ENCODE results near the gene ERMP1. TPM values are rescaled to one million over a fixed set of nuclear protein-coding genes. Genes with fewer than 3 reads are reported as not detected.
A peak's percentile ranks its signal among the peaks of the same experiment; 100 is the strongest.
"Not testable (repeated sequence)": the region's sequence is repeated elsewhere in the genome, so short reads cannot be mapped to it uniquely, and the experiment has no call there.

ERMP1 gene
- total RNA-seq, 1 experiment from 2014 or later: 35.2 TPM

DNA sequence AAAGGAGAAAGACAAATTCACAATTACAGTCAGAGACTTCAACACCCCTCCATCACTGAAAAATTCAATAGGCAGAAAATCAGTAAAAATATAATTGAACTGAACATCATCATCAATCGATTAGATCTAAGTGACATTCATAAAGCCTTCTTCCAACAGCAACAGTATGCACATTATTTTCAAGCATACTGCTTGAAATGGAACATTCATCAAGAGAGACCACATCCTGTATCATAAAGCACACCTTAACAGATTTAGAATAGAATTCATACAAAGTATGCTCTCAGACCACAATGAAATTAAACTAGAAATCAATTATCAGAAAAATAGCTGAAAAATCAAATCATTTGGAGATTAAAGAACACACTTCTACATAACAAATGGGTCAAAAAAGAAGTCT lies 39.1 kb downstream of the ERMP1 start:
- no peak for DNase-seq (ENCODE audit: low read depth, low spot score)
- in situ Hi-C loops (cut with HindIII; ENCODE audit: low pct_unique_long_range_greater_than_20kb, low sequenced_read_pairs): no loop called here

DNA sequence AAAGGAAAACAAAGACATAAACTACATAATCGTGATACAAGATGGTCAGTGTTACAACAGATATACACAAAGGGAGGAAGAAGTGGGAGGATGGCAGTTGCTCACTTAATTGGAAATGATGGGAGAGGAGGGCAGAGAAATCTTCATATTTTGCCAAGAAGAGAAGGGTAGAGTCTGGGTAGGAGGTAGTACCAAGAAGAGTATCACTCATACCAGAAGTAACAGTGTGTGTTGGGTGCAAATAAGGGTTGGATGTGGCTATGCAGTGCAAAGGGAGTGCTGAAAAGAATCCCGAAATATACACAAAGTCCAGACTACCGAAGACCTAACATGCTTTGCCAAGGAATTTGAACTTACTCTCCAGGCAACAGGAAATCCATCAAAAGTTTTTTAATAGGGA lies 41.0 kb downstream of the ERMP1 start:
- DNase-seq (ENCODE audit: low read depth, low spot score): no peak
- in situ Hi-C loops (cut with HindIII; ENCODE audit: low pct_unique_long_range_greater_than_20kb, low sequenced_read_pairs): no loop called here

DNA sequence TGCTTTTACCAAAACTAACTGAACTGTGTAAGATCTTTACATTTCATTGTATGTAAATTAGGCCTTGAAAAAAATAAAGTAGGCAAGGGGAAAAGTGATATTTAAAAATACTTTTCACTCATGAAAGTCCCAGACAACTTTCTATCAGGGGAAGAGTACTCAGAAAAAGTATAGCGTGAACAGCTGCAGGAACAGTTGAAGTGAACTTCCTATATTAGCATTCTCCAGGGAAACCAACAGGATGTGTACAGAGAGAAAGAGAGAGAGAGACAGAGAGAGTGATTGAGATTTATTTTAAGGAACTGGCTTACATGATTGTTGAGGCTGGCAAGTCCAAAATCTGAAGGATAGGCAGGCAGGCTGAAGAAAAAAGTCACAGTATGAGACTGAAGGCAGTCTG lies 42.0 kb downstream of the ERMP1 start:
- DNase-seq (ENCODE audit: low read depth, low spot score): peak; percentile 43
- in situ Hi-C loops (cut with HindIII; ENCODE audit: low pct_unique_long_range_greater_than_20kb, low sequenced_read_pairs): no loop called here

DNA sequence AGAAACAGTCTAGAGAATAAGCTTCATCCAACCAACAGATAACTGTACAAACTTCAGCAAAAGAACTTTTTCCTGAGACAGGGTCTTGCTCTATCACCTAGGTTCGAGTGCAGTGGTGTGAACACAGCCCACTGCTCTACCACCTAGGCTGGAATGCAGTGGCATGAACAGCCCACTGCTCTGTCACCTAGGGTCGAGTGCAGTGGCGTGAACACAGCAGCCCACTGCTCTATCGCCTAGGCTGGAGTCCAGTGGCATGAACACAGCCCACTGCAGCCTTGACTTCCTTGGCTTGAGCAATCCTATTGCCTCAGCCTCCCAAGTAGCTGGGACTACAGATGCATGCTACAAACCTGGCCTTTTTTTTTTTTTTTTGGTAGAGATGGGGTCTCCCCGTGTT lies 43.4 kb downstream of the ERMP1 start:
- in situ Hi-C loops (cut with HindIII; ENCODE audit: low pct_unique_long_range_greater_than_20kb, low sequenced_read_pairs): no loop called here
- DNase-seq (ENCODE audit: low read depth, low spot score): no peak

DNA sequence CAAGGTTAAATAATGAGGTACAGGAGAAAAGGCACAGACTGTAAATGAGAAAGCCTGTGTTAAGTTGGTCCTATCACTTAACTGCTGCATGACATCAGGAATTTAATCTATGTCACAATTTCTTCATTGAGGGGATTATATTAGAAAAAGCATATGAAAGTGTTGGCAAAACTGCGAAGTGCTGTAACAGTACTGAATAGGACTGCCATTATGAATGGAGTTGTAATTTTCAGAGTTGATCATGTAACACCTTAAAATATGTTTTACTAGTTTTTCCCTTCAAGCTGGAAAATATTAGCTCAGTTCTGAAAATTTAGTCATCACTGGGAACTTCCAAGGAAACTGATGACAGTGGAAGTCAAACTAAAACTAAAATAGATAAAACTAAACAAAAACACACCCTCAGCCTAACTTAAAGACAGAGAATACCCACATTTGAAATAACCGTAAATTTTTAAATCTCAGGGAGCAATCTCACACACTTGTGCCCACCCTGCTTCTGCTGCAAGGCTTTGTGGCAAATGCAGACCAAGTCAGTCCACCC lies 45.1 kb downstream of the ERMP1 start:
- in situ Hi-C loops (cut with HindIII; ENCODE audit: low pct_unique_long_range_greater_than_20kb, low sequenced_read_pairs): no loop called here
- no peak for DNase-seq (ENCODE audit: low read depth, low spot score)

DNA sequence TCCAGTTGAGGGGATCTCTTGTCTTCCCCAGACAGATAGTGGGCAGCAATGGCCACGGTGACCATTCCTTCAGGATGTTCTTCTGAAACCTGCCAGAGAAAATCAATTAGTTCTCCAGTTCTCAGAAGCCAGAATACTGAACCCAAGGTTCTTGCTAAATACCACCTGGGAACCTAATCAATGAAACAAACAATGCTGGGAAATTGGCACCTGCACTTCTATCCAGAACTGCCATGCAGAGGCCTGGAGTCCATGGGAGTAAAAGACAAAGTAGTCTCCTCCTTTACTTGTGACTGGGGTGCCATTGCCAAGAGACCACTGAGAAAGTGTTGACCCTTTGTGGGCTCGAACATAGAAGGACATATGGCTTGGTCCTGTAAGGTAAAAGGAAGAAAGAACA lies 45.7 kb downstream of the ERMP1 start:
- DNase-seq (ENCODE audit: low read depth, low spot score): no peak

DNA sequence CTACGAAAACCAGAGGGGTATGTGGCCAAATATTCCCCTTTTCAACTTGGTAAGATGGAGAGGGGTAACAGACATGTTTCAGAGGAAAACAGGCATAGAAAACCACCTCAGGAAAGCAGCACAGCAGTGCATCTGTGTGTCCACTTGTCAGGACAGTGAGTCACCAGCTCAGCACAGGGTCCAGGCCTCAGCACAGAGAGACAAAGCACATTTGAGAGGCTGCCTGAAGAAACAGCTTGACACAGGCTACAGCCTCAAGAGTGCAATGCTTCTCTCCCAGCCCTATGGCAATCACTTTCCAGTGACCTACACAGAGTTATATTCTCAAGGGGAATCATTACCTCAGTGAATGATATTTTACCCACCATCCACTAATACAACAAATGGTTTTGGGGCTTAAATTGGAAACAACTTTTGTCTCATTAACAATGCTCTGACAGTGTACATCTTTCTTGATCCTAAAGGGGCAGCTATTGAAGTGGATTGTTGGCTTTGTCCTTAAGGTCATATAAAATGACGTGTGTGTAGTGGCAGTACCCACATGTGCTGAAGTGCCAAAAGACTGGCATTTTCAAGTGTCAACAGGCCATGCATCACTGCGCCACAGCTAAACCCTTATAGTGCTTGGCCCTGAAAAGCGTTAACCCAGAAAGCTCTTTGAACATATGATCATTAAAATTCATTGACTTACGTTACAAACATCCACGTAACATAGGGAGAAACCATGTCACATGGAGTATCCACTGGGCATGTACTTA lies 46.4 kb downstream of the ERMP1 start:
- DNase-seq (ENCODE audit: low read depth, low spot score): peak; percentile 11
- in situ Hi-C loops (cut with HindIII; ENCODE audit: low pct_unique_long_range_greater_than_20kb, low sequenced_read_pairs): no loop called here

More for the DNA sequence above, 45.7 kb downstream of the ERMP1 start:
- in situ Hi-C loops (cut with HindIII; ENCODE audit: low pct_unique_long_range_greater_than_20kb, low sequenced_read_pairs): no loop called here

DNA sequence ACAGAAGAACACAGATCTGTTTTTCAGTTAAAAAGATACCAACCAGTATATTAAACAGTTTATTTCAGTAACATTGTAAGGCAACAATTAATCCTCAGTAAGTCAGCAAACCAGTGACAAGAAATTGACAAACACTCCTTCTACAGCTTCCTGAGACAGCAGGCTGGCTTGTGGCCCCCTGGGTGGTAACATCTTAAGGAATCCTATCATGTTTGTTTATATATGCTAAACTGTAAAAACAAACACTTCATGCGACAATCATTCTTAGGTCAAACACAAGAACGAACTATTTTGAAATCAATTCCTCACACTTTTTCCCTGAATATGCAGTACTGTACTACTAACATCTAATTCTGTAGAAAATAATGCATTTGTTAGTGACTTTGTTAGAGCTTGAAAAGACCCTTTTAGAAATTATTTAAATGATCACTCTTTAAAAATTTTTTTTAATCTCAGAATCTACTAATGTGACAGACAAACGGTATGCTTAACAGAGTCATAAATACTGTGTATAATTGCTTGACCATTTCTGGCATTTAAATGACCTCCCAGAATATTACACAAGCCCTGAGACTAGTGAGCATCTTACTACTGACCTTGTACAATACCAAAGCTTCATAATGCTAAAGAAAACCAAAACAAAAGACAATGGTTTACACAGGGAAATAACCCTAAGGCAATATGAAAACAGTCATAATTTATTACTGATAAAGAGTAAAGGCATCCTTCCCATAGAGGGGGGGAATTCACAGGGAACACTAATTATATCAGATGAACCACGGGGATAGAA lies 48.2 kb downstream of the ERMP1 start:
- in situ Hi-C loops (cut with HindIII; ENCODE audit: low pct_unique_long_range_greater_than_20kb, low sequenced_read_pairs): no loop called here
- peak; percentile 46 for DNase-seq (ENCODE audit: low read depth, low spot score)

DNA sequence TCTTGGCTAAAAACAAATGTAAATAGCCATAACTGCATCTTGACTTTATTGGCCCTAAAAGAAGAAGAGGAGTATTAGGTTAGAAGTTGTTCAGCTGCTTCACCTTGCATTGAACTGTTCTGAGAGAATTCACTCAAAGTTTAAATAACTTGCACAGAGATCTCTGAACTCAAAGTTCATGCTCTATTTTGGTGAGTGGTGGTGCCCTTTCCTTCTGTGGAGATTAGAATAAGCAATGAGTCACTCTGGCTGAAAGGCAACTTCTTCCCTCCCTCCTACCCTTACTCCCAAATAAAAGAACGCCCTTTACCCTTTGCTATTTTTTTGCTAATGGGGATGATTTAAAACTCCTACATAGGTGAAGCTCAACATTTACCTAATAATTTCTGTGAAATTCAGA lies 48.9 kb downstream of the ERMP1 start:
- in situ Hi-C loops (cut with HindIII; ENCODE audit: low pct_unique_long_range_greater_than_20kb, low sequenced_read_pairs): no loop called here
- DNase-seq (ENCODE audit: low read depth, low spot score): no peak

DNA sequence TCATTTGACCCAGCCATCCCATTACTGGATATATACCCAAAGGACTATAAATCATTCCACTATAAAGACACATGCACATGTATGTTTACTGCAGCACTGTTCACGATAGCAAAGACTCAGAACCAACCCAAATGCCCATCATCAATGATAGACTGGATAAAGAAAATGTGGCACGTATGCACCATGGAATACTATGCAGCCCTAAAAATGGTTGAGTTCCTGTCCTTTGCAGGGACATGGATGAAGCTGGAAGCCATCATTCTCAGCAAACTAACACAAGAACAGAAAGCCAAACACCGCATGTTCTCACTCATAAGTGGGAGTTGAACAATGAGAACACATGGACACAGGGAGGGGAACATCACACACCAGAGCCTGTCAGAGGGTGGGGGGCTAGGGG lies 49.5 kb downstream of the ERMP1 start:
- in situ Hi-C loops (cut with HindIII; ENCODE audit: low pct_unique_long_range_greater_than_20kb, low sequenced_read_pairs): not testable (repeated sequence)

DNA sequence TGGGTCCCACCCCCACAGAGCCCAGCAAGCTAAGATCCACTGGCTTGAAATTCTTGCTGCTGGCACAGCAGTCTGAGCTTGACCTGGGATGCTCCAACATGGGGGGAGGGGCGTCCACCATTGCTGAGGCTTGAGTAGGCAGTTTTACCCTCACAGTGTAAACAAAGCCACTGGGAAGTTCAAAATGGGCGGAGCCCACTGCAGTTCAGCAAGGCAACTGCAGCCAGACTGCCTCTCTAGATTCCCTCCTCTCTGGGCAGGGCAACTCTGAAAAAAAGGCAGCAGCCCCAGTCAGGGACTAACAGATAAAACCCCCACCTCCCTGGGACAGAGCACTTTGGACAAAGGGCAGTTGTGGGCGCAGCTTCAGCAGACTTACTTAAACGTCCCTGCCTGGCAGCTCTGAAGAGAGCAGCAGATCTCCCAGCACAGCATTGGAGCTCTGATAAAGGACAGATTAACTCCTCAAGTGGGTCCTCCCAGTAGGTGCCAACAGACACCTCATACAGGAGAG lies 53.2 kb downstream of the ERMP1 start:
- DNase-seq (ENCODE audit: low read depth, low spot score); in situ Hi-C loops (cut with HindIII; ENCODE audit: low pct_unique_long_range_greater_than_20kb, low sequenced_read_pairs): not testable (repeated sequence)

More for the DNA sequence above, 49.5 kb downstream of the ERMP1 start:
- not testable (repeated sequence) for DNase-seq (ENCODE audit: low read depth, low spot score)

DNA sequence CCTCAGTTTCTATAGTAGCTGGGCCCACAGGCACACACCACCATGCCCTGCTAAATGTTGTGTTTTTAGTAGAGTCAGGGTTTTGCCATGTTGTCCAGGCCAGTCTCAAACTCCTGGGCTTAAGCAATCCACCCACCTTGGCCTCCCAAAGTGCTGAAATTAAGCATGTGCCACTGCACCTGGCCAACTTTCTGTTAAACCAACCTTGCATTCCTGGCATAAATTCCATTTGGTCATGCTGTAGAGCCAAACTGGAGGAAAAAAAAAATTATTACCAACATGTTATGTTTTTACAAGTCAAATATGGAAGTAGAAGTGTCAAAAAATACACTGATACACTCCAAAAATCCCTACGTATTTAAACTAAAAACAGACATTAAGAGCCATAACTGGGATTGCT lies 54.1 kb downstream of the ERMP1 start:
- no peak for DNase-seq (ENCODE audit: low read depth, low spot score)
- in situ Hi-C loops (cut with HindIII; ENCODE audit: low pct_unique_long_range_greater_than_20kb, low sequenced_read_pairs): no loop called here

DNA sequence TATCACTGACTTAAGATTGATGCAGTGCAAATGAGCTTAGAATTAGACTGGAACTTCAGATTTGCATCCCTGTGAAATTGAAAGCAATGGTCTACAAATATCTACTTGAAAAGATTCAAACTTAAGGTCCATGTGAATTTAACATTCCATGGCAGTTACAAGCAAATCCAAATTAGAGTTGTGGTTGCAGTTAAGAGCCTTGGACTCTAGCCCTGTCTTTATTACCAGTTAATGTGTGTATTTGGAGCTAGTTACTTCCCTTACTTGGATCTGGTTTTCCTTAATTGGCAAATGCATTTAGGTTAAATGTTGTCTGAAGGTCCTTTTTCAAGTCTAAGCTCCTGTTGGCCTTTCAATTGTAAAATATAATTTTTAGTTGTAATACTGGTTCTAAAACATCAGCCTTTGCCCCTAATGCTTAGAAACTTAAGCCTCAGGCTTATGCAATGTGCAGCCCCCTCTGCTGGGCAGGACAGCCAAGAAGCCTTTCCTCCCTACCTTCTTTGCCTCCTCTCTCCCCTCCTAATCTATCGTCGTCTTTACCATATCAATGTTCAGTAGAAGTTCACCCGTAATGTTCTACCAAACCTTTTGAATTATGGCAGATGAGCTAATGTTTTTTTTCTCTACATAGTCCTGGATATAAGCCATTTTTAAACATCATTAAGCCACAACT lies 59.5 kb downstream of the ERMP1 start:
- peak; percentile 2 for DNase-seq (ENCODE audit: low read depth, low spot score)
- in situ Hi-C loops (cut with HindIII; ENCODE audit: low pct_unique_long_range_greater_than_20kb, low sequenced_read_pairs): no loop called here

DNA sequence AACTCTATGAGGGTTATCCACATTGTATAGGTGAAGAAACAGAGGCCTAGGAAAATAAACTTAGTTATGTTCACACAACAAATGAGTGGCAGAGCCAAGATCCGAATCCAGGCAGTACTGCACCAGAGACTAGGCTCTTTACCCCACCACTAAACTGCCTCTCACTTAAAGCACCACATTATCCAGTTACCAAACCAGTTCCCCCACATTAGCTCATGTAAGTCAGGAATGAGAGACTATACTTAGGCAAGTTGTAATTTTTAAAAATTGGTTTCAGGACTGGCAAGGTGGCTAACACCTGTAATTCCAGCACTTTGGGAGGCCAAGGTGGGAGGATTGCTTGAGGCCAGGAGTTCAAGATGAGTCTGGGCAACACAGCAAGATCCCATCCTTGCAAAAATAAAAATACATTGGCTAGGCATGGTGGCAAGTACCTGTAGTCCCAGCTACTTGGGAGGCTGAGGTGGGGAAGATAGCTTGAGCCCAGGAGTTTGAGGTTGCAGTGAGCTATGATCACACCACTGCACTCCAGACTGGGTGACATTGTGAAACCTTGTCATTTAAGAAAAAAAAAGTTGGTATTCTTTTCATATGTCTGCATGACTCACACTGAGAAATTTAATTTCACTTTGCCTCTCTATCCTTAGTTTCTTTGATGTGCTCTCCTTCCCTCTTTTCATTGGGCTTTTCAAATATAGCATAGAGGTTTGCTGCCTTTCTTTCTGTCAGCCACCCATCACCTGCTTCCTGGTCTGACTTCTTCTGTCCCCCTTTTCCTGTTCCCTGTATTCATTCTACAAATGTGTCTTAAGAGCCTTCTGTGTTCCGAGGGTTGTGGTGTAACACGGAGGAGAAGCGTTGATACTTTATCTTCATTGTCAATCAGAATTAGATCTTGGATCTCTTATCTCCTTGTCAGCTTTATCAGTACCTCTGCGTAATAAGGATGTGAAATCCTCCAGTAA lies 64.7 kb downstream of the ERMP1 start:
- no peak for DNase-seq (ENCODE audit: low read depth, low spot score)

DNA sequence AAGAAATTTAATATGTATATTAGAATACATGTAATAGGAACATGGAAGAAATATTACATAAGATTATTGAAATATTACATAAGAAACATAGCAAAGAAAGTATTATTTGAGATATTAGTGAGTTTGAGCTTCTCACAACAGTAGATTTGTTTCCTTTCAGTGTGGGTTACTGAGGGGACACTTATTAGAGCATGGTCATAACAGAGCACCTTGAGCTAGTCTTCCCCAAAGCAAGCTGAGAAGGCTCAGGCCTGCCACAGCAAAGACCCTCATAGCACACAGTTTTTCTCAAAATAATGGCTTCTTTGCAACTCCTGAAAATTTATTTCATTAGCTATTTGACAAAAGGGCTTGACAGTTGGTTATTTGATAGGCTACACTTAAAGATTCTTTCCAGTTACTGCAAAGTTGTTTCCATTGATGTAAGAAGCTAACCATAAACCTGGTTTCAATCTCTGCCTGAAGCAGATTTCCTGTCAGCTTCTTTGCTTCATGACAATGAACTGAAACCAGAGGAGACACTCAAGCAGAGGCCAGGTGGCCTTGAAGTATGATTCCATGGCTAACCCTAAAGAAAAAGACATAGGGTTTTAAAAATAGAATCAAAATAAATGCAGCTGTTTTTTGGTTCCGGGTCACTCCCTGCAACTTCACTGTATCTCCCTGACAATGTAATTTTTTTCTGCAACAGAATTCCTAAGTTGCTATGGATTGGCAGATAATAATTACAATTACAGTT lies 68.6 kb downstream of the ERMP1 start:
- DNase-seq (ENCODE audit: low read depth, low spot score): no peak
- in situ Hi-C loops (cut with HindIII; ENCODE audit: low pct_unique_long_range_greater_than_20kb, low sequenced_read_pairs): no loop called here

More for the DNA sequence above, 64.7 kb downstream of the ERMP1 start:
- in situ Hi-C loops (cut with HindIII; ENCODE audit: low pct_unique_long_range_greater_than_20kb, low sequenced_read_pairs): no loop called here

DNA sequence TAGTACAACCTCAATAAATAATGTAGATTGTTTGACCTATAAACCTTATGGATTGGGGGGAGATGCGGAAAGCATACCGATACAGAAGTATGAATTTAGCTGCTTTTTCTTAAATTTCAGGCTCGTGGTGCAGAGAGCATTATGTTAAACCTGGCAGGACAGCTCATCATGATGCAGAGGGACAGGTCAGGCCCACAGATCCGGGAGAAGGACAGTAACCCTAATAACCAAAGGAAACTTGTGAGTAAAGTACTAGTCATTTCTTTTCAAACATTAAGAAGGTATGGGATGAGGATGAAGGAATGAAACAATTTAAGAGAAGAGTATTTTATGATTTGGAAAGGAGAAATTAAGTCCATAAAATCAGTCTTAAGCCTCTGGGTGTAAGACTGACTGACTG lies 70.5 kb downstream of the ERMP1 start:
- DNase-seq (ENCODE audit: low read depth, low spot score): no peak
- in situ Hi-C loops (cut with HindIII; ENCODE audit: low pct_unique_long_range_greater_than_20kb, low sequenced_read_pairs): no loop called here

Measured in SK-MEL-5 (cell line).